Cerebellar cortex (tissue), 1 donor: ENCODE measurements around the gene SPOCD1.
"Not testable (repeated sequence)": the region's sequence is repeated elsewhere in the genome, so short reads cannot be mapped to it uniquely, and the experiment has no call there.

Experiments used
- DNase-seq: peaks from one replicate; pipeline ENCODE4 v3.0.0-alpha.2; 2015; ENCODE audit warnings: low spot score

Gene SPOCD1

DNA sequence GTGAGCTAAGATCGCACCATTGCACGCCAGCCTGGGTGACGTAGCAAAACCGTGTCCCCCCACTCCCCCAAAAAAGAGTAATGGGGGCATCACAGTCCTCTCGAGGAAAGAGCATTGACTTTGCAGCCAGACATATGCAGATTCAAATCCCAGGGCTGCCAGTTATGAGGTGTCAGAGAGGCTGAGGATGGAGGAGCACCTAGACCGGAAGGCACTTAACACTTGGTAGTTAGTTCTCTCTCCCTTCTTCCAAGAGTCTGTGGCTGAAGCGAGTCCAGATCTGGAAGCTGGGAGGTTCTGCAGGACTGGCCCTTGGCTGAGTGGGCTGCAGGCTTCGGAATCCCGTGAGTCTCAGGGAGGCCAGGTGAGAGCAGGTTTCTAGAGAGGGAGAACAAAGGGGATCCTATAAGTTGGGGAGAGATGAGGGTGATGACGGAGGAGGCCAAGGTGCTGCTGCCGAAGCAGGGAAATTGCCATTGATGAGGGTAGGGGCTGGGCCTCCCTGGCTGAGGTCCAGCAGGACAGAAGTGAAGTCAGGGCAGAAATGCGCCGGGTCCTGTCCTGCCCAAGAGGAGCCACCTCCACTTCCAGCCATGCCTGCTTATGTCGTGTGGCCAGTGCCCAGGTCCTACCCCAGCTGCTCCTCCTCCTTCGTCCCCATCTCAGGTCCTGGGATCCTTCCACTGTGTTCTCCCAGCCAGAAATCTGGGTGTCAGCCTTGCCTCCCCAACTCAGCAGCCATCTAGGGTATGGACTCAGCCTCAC lies 13.3 kb upstream of the SPOCD1 start:
- no peak for DNase-seq

GRCh38 chr1:31828341-31828740 lies 12.5 kb upstream of the SPOCD1 start:
- no peak for DNase-seq

- no peak for DNase-seq
Measured at GRCh38 chr1:31823780-31824179, 8.0 kb upstream of the SPOCD1 start.

- no peak for DNase-seq
Measured at GRCh38 chr1:31822766-31823165, 6.9 kb upstream of the SPOCD1 start.

DNA sequence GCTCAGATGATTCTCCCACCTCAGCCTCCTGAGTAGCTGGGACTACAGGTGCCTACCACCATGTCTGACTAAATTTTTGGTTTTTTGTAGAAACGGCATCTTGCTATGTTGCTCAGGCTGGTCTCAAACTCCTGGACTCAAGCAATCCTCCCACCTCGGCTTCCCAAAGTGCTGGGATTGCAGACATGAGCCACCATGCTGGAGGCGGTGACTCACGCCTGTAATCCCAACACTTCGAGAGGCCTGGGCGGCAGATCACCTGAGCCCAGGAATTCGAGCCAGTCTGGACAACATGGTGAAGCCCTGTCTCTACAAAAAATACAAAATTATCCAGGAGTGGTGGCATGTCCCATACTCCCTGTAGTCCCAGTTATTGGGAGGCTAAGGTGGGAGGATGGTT lies 4.4 kb upstream of the SPOCD1 start:
- not testable (repeated sequence) for DNase-seq

DNA sequence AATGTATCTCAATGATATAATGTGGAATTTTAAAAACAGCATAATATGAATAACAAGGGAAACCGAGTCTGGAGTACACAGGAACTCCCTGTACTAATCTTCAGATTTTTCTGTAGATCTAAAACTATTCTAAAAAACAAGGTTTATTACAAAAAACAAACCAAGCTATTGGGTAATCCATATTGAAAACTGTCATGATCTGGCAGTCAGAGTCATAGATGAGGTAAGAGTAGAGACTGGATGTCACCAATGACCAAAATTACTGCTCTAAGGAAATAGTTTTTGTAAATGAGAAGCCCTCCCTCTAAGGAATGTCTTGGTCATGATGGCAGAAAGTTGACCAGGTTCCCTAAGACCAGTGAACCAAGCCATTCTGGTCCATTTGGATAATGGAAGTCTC lies 2.4 kb upstream of the SPOCD1 start:
- no peak for DNase-seq

DNA sequence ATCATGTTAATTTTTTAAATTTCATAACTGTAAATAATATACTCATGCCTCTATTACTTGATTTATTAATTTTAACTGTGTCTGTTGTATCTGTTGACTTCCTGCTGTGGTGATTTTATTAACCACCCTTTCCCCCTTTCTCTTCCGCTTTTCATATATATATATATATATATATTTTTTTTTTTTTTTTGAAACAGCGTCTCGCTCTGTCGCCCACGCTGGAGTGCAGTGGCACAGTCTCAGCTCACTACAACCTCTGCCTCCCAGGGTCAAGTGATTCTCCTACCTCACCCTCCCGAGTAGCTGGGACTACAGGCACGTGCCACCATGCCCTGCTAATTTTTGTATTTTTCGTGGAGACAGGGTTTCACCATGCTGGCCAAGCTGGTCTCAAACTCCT lies 1.1 kb upstream of the SPOCD1 start:
- DNase-seq, result not testable (repeated sequence)

GRCh38 chr1:31816501-31816900 lies 679 bp upstream of the SPOCD1 start:
- DNase-seq, result not testable (repeated sequence)

- no peak for DNase-seq
Measured at GRCh38 chr1:31815307-31815645, 546 bp downstream of the SPOCD1 start.

DNA sequence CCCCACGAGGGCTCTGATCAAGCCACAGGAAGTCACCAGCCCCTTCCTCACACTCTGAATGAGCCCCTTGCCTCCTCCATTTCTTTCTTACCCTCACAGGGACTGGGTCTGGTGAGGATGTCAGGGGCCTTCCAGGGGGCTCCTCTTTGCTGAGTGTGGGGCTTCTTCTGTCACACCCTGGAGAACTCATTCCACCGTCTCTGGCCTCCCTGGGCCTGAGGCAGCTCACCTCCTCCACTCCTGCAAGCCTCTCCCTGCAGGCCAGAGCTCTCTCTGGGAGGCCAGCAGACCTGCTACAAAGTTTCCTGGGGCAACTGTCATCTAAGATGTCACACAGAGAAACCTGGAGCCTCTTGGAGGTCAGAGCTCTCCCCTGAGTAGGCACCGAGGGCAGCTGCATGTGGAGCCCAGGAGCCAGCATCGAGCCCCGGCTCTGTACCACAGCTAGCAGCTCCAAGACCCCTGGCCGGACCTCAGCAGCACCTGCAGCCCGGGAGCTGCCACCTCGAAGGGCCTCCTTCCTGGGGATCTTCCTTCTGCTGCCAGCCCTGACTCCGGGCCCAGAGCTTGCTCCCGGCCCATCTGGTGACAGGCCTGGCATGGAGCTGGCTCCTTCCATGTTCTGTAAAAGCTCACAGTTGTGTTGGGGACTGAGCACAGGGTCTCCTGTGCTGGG lies 1.1 kb downstream of the SPOCD1 start:
- DNase-seq, result peak; percentile 35

GRCh38 chr1:31814041-31814511 lies 1.7 kb downstream of the SPOCD1 start:
- DNase-seq, result peak; percentile 43

- DNase-seq, result no peak
Measured at GRCh38 chr1:31812158-31812829, 3.5 kb downstream of the SPOCD1 start.

GRCh38 chr1:31811605-31812004 lies 4.2 kb downstream of the SPOCD1 start:
- DNase-seq, result peak; percentile 54

DNA sequence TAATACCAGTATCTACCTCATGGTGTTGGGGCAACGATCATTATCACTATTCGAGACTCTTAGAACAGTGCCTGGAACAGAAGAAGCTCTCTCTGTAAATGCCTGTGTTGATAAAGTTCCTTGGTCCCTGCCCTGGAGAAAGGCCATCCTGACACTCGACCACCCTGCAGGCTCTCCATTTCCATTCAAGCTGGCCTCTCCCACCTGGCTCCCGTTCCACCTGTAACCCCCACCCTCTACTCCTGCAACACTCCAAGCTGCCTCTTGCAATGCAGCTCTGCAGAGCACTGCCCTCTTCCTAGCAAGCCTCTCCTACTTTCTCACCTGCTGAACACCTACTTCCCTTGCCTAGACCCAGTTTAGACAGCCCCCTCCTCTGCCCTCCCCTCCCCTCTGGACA lies 6.1 kb downstream of the SPOCD1 start:
- DNase-seq, result no peak

DNA sequence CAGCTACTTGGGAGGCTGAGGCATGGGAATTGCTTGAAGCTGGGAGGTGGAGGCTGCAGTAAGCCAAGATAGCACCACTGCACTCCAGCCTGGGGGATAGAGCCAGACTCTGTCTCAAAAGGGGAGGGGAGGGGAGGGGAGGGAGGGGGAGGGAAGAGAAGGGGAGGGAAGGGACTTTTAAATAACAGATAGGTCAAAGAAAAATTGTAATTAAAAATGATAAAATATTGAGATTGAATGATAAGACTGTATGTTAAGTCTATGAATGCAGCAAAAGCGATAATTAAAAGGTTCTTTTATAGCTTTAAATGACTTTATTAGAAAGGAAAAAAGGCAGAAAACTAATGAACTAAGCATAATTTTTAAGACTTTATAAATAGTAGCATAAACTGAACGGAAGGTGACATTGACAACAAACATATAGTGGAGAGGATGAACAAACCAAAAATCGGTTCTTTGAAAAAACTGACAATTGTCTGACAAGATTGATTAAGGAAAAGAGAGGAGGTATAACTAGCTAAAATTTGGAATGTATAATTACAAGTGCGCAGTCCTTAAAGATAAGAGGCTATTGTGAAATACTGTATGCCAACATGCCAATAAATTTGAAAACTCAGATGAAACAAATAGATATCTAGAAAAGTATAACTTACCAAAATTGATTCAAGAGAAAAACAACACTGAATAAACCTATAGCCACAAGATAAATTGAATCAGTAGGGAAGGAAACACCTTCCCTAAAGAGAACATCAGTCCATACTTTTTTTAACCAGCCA lies 8.4 kb downstream of the SPOCD1 start:
- no peak for DNase-seq

DNA sequence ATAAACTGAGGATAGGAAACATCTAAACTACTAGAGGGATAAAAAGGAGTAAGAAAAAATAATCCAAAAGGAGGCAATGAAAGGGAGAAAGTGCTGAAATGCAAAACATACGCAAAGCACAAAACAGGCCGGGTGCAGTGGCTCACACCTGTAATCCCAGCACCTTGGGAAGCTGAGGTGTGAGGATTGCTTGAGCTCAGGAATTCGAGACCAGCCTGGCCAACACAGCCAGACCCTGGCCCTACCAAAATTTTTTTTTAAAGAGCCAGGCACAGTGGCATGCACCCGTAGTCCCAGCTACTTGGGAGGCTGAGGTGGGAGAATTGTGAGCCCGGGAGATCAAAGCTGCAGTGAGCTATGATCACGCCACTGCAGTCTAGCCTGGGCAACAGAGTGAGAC lies 10.5 kb downstream of the SPOCD1 start:
- DNase-seq, result no peak

- DNase-seq, result no peak
Measured at GRCh38 chr1:31804098-31804497, 11.7 kb downstream of the SPOCD1 start.

DNA sequence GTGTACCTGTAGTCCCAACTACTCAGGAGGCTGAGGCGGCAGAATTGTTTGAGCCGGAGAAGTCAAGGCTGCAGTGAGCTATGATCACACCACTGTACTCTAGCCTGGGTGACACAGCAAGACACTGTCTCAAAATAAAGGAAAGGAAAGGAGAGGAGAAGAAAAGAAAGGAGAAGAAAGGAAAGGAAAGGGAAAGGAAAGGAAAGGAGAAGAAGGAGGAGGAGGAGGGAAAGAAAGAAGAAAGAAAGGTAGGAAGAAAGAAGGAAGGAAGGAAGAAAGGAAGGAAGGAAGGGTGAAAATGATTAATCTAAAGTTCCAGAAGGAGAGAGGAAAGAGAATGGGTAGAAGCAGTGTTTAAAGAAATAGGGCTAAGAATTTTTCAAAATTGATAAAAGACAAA lies 12.2 kb downstream of the SPOCD1 start:
- no peak for DNase-seq

- no peak for DNase-seq
Measured at GRCh38 chr1:31802190-31803150, 13.4 kb downstream of the SPOCD1 start.

DNA sequence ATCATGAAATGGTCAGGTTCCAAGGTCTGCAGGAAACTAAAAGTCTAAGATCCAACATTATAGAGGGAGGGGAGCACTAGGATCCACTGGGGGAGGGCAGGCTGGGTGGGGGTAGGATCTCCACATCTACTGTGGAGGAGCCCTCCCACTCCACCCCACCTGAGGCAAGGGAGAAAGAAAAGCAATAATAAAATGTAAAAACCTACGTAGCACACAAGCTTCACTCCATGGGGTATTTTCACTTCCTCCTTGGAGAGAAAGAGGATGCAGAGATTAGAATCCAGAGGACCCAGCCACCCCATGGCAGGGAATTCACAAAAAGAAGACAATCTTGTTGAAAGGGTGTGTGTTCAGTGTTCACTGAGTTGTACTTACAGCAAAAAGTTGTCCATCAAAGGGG lies 14.4 kb downstream of the SPOCD1 start:
- no peak for DNase-seq

- no peak for DNase-seq
Measured at GRCh38 chr1:31800674-31800967, 15.2 kb downstream of the SPOCD1 start.
